Astrocyte of the spinal cord (primary cell): Measurements from ENCODE around the gene MYH8.

Experiments used
- DNase-seq: peaks from one replicate; pipeline ENCODE4 v3.0.0; 2011; ENCODE audit warnings: low read depth, low spot score
- H3K4me3 ChIP-seq: 2 replicates; pipeline ENCODE4 v1.5.1; 2011; ENCODE audit warnings: low read depth, mild to moderate bottlenecking, low read length, moderate library complexity
- in situ Hi-C: cut with HindIII; loops from 2 replicates; pipeline ENCODE4 v1.10.0; 2017; ENCODE audit warnings: low sequenced_read_pairs
- TF ChIP-seq, protein P1 (sequence below): IDR thresholded peaks from 2 replicates; pipeline ENCODE4 v1.5.1; 2012; ENCODE audit warnings: low read depth, mild to moderate bottlenecking, low read length, inconsistent platforms

The MYH8 gene

GRCh38 chr17:10370016-10370608 lies 51.6 kb downstream of the MYH8 start:
- in situ Hi-C loops = no loop called here
- TF ChIP-seq, protein P1, sequence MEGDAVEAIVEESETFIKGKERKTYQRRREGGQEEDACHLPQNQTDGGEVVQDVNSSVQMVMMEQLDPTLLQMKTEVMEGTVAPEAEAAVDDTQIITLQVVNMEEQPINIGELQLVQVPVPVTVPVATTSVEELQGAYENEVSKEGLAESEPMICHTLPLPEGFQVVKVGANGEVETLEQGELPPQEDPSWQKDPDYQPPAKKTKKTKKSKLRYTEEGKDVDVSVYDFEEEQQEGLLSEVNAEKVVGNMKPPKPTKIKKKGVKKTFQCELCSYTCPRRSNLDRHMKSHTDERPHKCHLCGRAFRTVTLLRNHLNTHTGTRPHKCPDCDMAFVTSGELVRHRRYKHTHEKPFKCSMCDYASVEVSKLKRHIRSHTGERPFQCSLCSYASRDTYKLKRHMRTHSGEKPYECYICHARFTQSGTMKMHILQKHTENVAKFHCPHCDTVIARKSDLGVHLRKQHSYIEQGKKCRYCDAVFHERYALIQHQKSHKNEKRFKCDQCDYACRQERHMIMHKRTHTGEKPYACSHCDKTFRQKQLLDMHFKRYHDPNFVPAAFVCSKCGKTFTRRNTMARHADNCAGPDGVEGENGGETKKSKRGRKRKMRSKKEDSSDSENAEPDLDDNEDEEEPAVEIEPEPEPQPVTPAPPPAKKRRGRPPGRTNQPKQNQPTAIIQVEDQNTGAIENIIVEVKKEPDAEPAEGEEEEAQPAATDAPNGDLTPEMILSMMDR = no peak
- no peak overlapping the region for H3K4me3 ChIP-seq
- DNase-seq = no peak

GRCh38 chr17:10369239-10369638 lies 52.5 kb downstream of the MYH8 start:
- DNase-seq = no peak
- TF ChIP-seq, protein P1 = no peak
- H3K4me3 ChIP-seq = no peak overlapping the region
- in situ Hi-C loops = no loop called here

- no peak overlapping the region for H3K4me3 ChIP-seq
- in situ Hi-C loops = no loop called here
- no peak for DNase-seq
- TF ChIP-seq, protein P1 = no peak
Measured at GRCh38 chr17:10368561-10368960, 53.2 kb downstream of the MYH8 start.

- TF ChIP-seq, protein P1 = no peak
- in situ Hi-C loops = no loop called here
- DNase-seq = no peak
- no peak overlapping the region for H3K4me3 ChIP-seq
Measured at GRCh38 chr17:10360578-10360977, 61.2 kb downstream of the MYH8 start.

DNA sequence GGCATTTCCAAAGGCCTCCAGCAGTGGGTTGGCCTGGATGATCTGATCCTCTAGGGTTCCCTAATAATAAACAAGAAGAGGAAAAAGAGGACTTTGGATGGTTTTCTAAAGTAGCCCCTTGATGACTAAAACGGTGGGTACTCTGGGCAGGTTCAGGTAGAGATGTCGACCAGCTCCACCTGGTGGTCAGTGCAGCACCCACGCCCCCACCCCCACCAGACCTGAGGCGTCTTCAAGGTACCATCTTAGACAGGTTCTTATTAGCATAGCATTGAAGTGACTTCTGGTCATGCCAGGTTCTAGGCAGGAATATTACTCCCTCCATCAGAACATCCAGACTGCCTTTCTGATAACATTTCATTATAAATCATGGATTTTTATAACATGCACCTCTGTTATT lies 64.0 kb downstream of the MYH8 start:
- TF ChIP-seq, protein P1 = peak; percentile 26
- in situ Hi-C loops = no loop called here
- H3K4me3 ChIP-seq = no peak overlapping the region
- DNase-seq = no peak

- DNase-seq = no peak
- TF ChIP-seq, protein P1 = no peak
- in situ Hi-C loops = no loop called here
- H3K4me3 ChIP-seq = no peak overlapping the region
Measured at GRCh38 chr17:10354651-10355050, 67.1 kb downstream of the MYH8 start.
